B cell (primary cell): Measurements from ENCODE around the gene USP1. TPM values are rescaled to one million over a fixed set of nuclear protein-coding genes. Genes with fewer than 3 reads are reported as not detected.

Experiments
- ATAC-seq: fragments of 200-7000 bp; cut with Tn5 transposase; one replicate; pipeline ENCODE4 v1.10.0; 2021; ENCODE audit warnings: low read depth, mild to moderate bottlenecking, moderate number of reproducible peaks, moderate library complexity
- CTCF ChIA-PET: fragments of 350-600 bp; sonication (Branson Sonifier 250); formaldehyde crosslinking; loops from one replicate; lab custom pipeline; 2021; ENCODE audit warnings: antibody characterized with exemption, inconsistent platforms; lab: Charles Lee
- POLR2A ChIA-PET: fragments of 350-600 bp; sonication (Branson Sonifier 250); formaldehyde crosslinking; loops from one replicate; lab custom pipeline; 2021; ENCODE audit warnings: antibody characterized with exemption; lab: Charles Lee
- DNase-seq: peaks from one replicate; pipeline ENCODE4 v3.0.0; 2013
- H2AFZ ChIP-seq: 2 replicates; pipeline ENCODE4 v1.6.1; 2012; ENCODE audit warnings: mild to moderate bottlenecking, low read depth, low read length; ENCODE audit not compliant: insufficient read depth, poor library complexity, severe bottlenecking
- H3K27ac ChIP-seq, 2 donors: 1 replicate in 1 of 2; 2 replicates in 1 of 2; pipeline ENCODE4 v1.5.1; 2012 to 2013; ENCODE audit warnings: low read length in 2 of 2, mild to moderate bottlenecking in 2 of 2, moderate library complexity in 1 of 2
- H3K27me3 ChIP-seq, 4 experiments: fragments of 200-600 bp in 1 of 4; sonication (generic) in 1 of 4; replicated peaks in 1 of 4; 1 replicate in 2 of 4; 2 replicates in 2 of 4; pipeline versions ENCODE4 v1.6.1 to v1.7.0; 2013 to 2016; ENCODE audit warnings: low read length in 3 of 4, mild to moderate bottlenecking in 2 of 4, mixed read lengths in 1 of 4, moderate library complexity in 1 of 4; ENCODE audit not compliant: insufficient read depth in 4 of 4, control insufficient read depth in 3 of 4; ENCODE audit errors: control extremely low read depth in 1 of 4
- H3K36me3 ChIP-seq, 2 experiments: replicated peaks in 1 of 2; 1 replicate in 1 of 2; 2 replicates in 1 of 2; pipeline versions ENCODE4 v1.6.1 to v1.7.1; 2013; ENCODE audit warnings: low read length in 1 of 2; ENCODE audit not compliant: insufficient read depth in 2 of 2, control insufficient read depth in 1 of 2; ENCODE audit errors: control extremely low read depth in 1 of 2, extremely low read depth in 1 of 2
- H3K4me1 ChIP-seq, 2 donors: fragments of 200-600 bp in 1 of 2; sonication (generic) in 1 of 2; 1 replicate in 1 of 2; 2 replicates in 1 of 2; pipeline versions ENCODE4 v1.5.1 to v1.6.1; 2013 to 2017; ENCODE audit warnings: low read length in 2 of 2; ENCODE audit not compliant: control insufficient read depth in 2 of 2, insufficient read depth in 2 of 2
- H3K4me2 ChIP-seq: replicated peaks from 2 replicates; pipeline ENCODE3; 2012; ENCODE audit warnings: mild to moderate bottlenecking, low read depth, low read length; ENCODE audit not compliant: poor library complexity, severe bottlenecking
- H3K4me3 ChIP-seq, 5 experiments: fragments of 200-600 bp in 1 of 5; sonication (generic) in 1 of 5; 1 replicate in 3 of 5; 2 replicates in 2 of 5; pipeline versions ENCODE4 v1.5.1 to v1.7.0; 2011 to 2016; ENCODE audit warnings: low read length in 4 of 5, mild to moderate bottlenecking in 4 of 5, low read depth in 2 of 5, control low read depth in 1 of 5, moderate library complexity in 1 of 5; ENCODE audit not compliant: insufficient read depth in 1 of 5; ENCODE audit errors: control extremely low read depth in 1 of 5, extremely low read depth in 1 of 5
- H3K79me2 ChIP-seq: fragments of 200-600 bp; sonication (generic); one replicate; pipeline ENCODE4 v1.6.0; 2016; ENCODE audit warnings: low read length; ENCODE audit not compliant: control insufficient read depth, insufficient read depth
- H3K9ac ChIP-seq: fragments of 200-600 bp; sonication (generic); 2 replicates; pipeline ENCODE4 v1.6.1; 2017; ENCODE audit warnings: mild to moderate bottlenecking, low read length, moderate library complexity
- H3K9me3 ChIP-seq, 3 donors: one replicate each; pipeline versions ENCODE4 v1.6.1 to v1.7.1; 2013; ENCODE audit warnings: low read length in 2 of 3; ENCODE audit not compliant: control insufficient read depth in 2 of 3, insufficient read depth in 1 of 3; ENCODE audit errors: control extremely low read depth in 1 of 3
- H4K20me1 ChIP-seq: 2 replicates; pipeline ENCODE4 v1.6.0; 2012; ENCODE audit warnings: mild to moderate bottlenecking, low read length; ENCODE audit not compliant: insufficient read depth, control insufficient read depth, poor library complexity, severe bottlenecking
- H3K27ac Mint-ChIP-seq: one replicate; pipeline ENCODE4 v1.8.0; 2021; ENCODE audit warnings: mixed read lengths
- H3K27me3 Mint-ChIP-seq: one replicate; pipeline ENCODE4 v1.8.0; 2021; ENCODE audit warnings: mixed read lengths
- H3K4me1 Mint-ChIP-seq: one replicate; pipeline ENCODE4 v1.8.0; 2021; ENCODE audit warnings: mixed read lengths
- H3K4me3 Mint-ChIP-seq: one replicate; pipeline ENCODE4 v1.8.0; 2021; ENCODE audit warnings: mixed read lengths
- H3K9me3 Mint-ChIP-seq: one replicate; pipeline ENCODE4 v1.8.0; 2022; ENCODE audit warnings: mixed read lengths; ENCODE audit not compliant: insufficient read depth
- CTCF ChIP-seq: fragments of 200-600 bp; IDR thresholded peaks from one replicate; pipeline ENCODE4 v1.8.0; 2022; ENCODE audit warnings: antibody characterized with exemption, mild to moderate bottlenecking
- EZH2 ChIP-seq: IDR thresholded peaks from 2 replicates; pipeline ENCODE4 v1.6.1; 2012; ENCODE audit warnings: borderline replicate concordance, low read depth, mild to moderate bottlenecking, moderate library complexity, low read length; ENCODE audit not compliant: insufficient read depth, poor library complexity, severe bottlenecking
- WGBS: methylation state at CpG from one replicate; pipeline ENCODE4 v1.1.5; 2013; ENCODE audit warnings: missing lambda C conversion rate; ENCODE audit not compliant: insufficient coverage; 5-methylcytosine and 5-hydroxymethylcytosine counted together
- intact Hi-C: fragments of 100-400 bp; cut with micrococcal nuclease; formaldehyde crosslinking; loops from one replicate; pipeline ENCODE4 v1.10.0; 2022
- polyA plus RNA-seq: library from polyadenylated mRNA; depleted of rRNA; stranded (reverse); fragments of >200 nt; gene quantifications from 2 replicates; pipeline ENCODE4 v1.2.3, GENCODE V29; 2012
- total RNA-seq, 2 donors: library from RNA; stranded (reverse); fragments of 120-200 nt in 1 of 2; gene quantifications; 1 replicate in 1 of 2; 2 replicates in 1 of 2; pipeline versions ENCODE4 v1.2.3 to v1.2.4, GENCODE V29; 2013 to 2022

The USP1 gene
- total and polyA plus RNA-seq, 2 donors (not counting 1 experiment from before 2014, with no cell fraction given), result 6.1 to 32.7 TPM

DNA sequence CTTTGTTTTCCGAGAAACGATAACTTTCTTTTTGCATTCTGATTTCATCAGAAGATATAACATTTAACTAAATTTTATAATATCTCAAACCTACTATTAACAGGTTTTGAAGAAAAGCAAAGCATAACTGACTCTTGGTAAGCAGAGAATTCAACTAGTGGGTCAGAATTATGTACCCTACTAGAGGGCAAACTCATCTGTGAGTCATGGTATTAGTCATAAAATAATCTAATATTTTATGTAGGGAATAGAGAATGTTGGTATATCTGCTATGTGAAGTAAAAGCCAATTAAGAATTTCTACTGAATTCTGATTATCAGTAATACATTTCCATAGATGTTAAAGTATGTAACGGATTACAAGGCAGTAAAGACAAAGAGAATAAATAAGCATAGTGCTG is 56.8 kb downstream of the USP1 start:
- Histone ChIP-seq H3K79me2 (no peaks in the 10 kb centered on the region), H2AFZ (no peak overlapping the region)
- no CpG with 5 or more reads among the region's 3 CpGs for WGBS

GRCh38 chr1:62494137-62494536 is 57.3 kb downstream of the USP1 start:
- H2AFZ ChIP-seq, result no peak overlapping the region
- WGBS, result 92% methylated on average over 2 of the region's 4 CpGs
- no peaks in the 10 kb centered on the region for H3K4me1 ChIP-seq
- no peak for ATAC-seq
- no peak overlapping the region for H3K4me3 Mint-ChIP-seq
- DNase-seq, result no peak
- H3K27ac Mint-ChIP-seq, result no peak overlapping the region
- no peaks in the 10 kb centered on the region for H4K20me1 ChIP-seq
- H3K27ac ChIP-seq, result no peak overlapping the region
- no peak overlapping the region for H3K9ac ChIP-seq
- H3K9me3 Mint-ChIP-seq, result no peaks in the 10 kb centered on the region
- no peaks in the 10 kb centered on the region for H3K79me2 ChIP-seq
- H3K27me3 ChIP-seq, result no peaks in the 10 kb centered on the region
- intact Hi-C loops, result no loop called here
- ChIA-PET POLR2A (no interaction called here), CTCF (no interaction called here)
- H3K36me3 ChIP-seq, result no peaks in the 10 kb centered on the region
- H3K4me1 Mint-ChIP-seq, result no peaks in the 10 kb centered on the region
- no peak overlapping the region for H3K4me3 ChIP-seq
- H3K4me2 ChIP-seq, result no peak overlapping the region
- no peaks in the 10 kb centered on the region for H3K27me3 Mint-ChIP-seq
- TF ChIP-seq EZH2, result no peak
- TF ChIP-seq CTCF, result no peak
- no peaks in the 10 kb centered on the region for H3K9me3 ChIP-seq

More for the DNA sequence above, 56.8 kb downstream of the USP1 start:
- no peak for TF ChIP-seq CTCF
- TF ChIP-seq EZH2, result no peak
- no peaks in the 10 kb centered on the region for H3K4me1 Mint-ChIP-seq
- no peak for DNase-seq
- no peak for ATAC-seq
- Histone ChIP-seq H3K36me3 (no peaks in the 10 kb centered on the region), H3K27me3 (no peaks in the 10 kb centered on the region), H3K4me1 (no peaks in the 10 kb centered on the region), H3K27ac (no peak overlapping the region), H3K9me3 (no peaks in the 10 kb centered on the region), H3K9ac (no peak overlapping the region), H3K4me2 (no peak overlapping the region), H3K4me3 (no peak overlapping the region), H4K20me1 (no peaks in the 10 kb centered on the region)
- intact Hi-C loops, result no loop called here
- no peaks in the 10 kb centered on the region for H3K27me3 Mint-ChIP-seq
- H3K27ac Mint-ChIP-seq, result no peak overlapping the region
- CTCF ChIA-PET, result no interaction called here
- no peaks in the 10 kb centered on the region for H3K9me3 Mint-ChIP-seq
- POLR2A ChIA-PET, result no interaction called here
- no peak overlapping the region for H3K4me3 Mint-ChIP-seq
